Effector memory CD4-positive, alpha-beta T cell (primary cell): Measurements from ENCODE around the gene RYR3.
A peak's percentile ranks its signal among the peaks of the same experiment; 100 is the strongest.

ENCODE experiments used
- DNase-seq, 3 donors: peaks; one replicate each; pipeline ENCODE4 v3.0.0-alpha.2; 2020
- H3K27ac ChIP-seq: 2 replicates; pipeline ENCODE4 v1.7.0; 2013; ENCODE audit warnings: mild to moderate bottlenecking, low read length, moderate library complexity; ENCODE audit not compliant: insufficient read depth, poor library complexity, severe bottlenecking
- H3K27me3 ChIP-seq: replicated peaks from 2 replicates; pipeline ENCODE4 v1.7.0; 2013; ENCODE audit warnings: mild to moderate bottlenecking, low read length; ENCODE audit not compliant: insufficient read depth, control insufficient read depth, poor library complexity, severe bottlenecking
- H3K36me3 ChIP-seq: 2 replicates; pipeline ENCODE4 v1.7.0; 2013; ENCODE audit warnings: mild to moderate bottlenecking, low read length, moderate library complexity; ENCODE audit not compliant: control insufficient read depth, insufficient read depth
- H3K4me1 ChIP-seq: 2 replicates; pipeline ENCODE4 v1.7.0; 2013; ENCODE audit warnings: low read length, mild to moderate bottlenecking; ENCODE audit not compliant: control insufficient read depth, insufficient read depth, poor library complexity, severe bottlenecking
- H3K4me3 ChIP-seq: 2 replicates; pipeline ENCODE4 v1.7.0; 2013; ENCODE audit warnings: low read length, low read depth, mild to moderate bottlenecking; ENCODE audit not compliant: insufficient read depth, poor library complexity, severe bottlenecking
- H3K9me3 ChIP-seq: 2 replicates; pipeline ENCODE4 v1.7.0; 2013; ENCODE audit warnings: mild to moderate bottlenecking, low read length, moderate library complexity; ENCODE audit not compliant: control insufficient read depth

The RYR3 gene

DNA sequence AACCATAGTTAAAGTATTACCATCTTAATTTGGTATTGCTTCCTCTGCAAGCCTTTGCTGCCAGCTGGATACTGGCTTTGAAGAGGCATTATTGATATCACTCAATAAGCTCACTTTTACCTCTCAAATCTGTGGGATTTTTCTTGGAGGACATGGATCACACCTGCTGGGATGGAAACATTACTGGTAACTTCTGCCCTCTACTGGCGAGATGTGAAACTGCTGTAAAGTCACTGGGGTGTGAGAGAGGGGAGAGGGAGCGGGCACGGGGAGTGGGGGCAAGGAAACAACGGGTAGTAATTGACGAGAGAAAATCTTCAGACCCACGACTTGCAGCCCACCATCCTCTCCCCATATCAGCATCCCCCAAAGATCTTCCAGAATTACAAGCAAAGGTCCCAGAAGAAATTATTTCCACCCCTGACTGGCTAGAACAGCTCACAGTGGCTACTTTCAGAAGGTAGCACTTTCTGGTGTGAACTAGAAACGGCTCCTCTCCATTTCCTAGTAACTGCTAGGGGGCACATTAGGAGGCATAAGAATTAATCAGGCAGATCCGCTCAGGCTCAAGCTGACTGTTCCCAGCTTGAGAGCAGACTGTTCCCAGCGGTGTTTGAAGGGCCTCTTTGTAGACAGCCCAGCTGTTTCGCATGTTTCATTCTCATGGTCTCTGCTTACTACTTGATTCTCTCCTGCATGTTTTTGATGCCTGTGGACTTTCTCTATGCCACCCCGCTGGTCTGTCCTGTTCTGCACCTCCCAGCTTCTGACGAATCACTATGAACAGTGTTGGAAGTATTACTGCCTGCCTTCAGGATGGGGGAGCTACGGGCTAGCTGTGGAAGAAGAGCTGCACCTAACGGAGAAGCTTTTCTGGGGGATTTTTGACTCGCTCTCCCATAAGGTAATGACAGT, 427.2 kb downstream of the RYR3 start:
- H3K9me3 ChIP-seq = no peaks in the 10 kb centered on the region
- no peaks in the 10 kb centered on the region for H3K4me1 ChIP-seq
- H3K27ac ChIP-seq = no peak overlapping the region
- no peaks in the 10 kb centered on the region for H3K36me3 ChIP-seq
- peak in 1 of 3 donors; percentile 6 for DNase-seq
- no peaks in the 10 kb centered on the region for H3K27me3 ChIP-seq
- H3K4me3 ChIP-seq = no peak overlapping the region

DNA sequence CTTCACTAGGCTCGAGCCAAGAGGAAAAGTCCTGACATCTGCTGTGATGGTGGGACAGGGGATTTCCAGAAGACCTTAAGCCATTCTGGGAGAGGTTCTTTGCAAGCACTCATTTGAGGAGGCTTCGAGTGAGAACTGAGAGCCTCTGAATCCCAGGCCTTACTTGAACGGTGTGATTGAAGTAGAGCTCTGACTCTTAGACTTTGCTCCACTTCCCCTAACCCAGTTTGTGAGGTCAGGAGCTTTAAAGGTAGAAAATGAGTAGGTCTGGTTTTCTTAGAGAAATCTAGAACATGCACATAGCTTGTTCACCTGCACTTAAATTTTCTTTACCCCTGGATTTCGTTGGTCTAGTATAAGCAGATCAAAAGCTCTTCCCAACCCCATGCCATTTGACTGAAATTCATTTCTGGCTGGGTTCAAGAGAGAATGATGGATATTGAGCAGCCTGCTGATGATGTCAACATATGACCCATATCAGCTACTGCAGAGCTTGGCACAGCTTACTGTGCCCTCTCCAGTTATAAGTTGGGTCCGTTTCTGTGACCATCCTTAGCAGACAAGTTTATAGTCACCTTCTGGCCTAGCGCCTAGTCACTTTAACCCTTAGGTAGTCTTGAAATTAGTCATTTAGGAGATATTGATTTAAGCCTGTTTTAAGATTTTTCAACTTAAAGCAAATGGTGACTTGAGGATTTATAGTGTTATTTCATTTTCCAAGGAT, 428.3 kb downstream of the RYR3 start:
- no peak for DNase-seq
- Histone ChIP-seq H3K4me1 (no peaks in the 10 kb centered on the region), H3K36me3 (no peaks in the 10 kb centered on the region), H3K4me3 (no peak overlapping the region), H3K27me3 (no peaks in the 10 kb centered on the region), H3K27ac (no peak overlapping the region), H3K9me3 (no peaks in the 10 kb centered on the region)

DNA sequence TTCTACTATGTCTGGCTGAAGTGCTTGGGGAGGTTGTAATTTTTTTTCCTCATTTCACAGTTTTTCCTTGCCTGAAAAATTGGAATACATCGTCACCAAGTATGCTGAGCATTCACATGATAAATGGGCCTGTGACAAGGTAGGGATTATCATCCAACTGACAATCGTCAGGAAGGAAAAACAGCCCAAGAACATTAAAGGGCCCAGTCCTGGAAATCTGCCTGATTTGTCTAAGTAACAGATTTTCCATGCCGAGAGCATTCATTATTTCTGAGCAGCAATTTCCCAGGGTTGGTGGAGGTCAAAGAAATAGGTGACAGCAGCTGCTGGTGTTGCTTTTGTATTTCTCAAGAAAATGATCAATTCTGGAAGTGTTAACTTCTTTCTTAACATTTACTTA, 431.5 kb downstream of the RYR3 start:
- Histone ChIP-seq H3K9me3 (no peaks in the 10 kb centered on the region), H3K36me3 (no peaks in the 10 kb centered on the region), H3K4me1 (no peaks in the 10 kb centered on the region), H3K4me3 (no peak overlapping the region), H3K27me3 (no peaks in the 10 kb centered on the region), H3K27ac (no peak overlapping the region)
- no peak for DNase-seq

DNA sequence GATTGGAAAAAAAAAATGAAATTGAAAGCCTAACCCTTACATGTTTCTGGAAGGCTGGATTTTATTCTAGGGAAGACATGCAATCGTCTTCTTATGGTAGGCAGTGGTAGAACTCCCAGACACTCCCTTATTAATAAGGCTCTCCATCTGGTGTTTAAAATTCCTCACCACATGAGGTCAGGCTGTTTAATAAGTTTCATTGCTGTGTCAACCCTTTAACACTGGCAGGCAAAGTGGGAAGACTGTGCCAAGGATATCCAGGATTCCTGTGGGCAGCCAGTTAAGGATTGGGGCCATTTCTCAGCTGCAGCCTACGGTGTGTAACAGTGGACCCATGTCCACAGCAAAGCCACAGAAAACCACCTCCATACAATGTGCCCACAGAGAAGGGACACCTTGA, 432.0 kb downstream of the RYR3 start:
- Histone ChIP-seq H3K27ac (no peak overlapping the region), H3K9me3 (no peaks in the 10 kb centered on the region), H3K27me3 (no peaks in the 10 kb centered on the region), H3K4me3 (no peak overlapping the region), H3K36me3 (no peaks in the 10 kb centered on the region), H3K4me1 (no peaks in the 10 kb centered on the region)
- no peak for DNase-seq

DNA sequence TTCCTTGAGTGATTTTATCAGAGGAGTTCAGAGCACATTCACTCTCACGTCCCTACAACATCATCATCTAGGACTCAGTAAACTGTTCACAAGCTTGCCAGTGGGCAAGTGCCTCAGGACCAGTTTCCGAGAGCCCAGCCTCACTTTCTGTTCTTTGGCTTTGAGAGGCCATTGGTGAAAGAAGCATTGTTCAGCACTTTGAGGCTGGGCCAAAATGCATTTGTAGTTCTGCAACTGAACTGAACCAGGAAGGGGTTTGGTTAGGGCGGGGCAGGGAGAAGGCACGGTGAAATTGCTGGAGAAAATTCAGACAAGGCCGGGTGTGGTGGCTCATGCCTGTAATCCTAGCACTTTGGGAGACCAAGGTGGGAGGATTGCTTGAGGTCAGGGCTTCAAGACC, 435.4 kb downstream of the RYR3 start:
- Histone ChIP-seq H3K27me3 (no peaks in the 10 kb centered on the region), H3K4me1 (no peaks in the 10 kb centered on the region), H3K4me3 (no peak overlapping the region), H3K36me3 (no peaks in the 10 kb centered on the region), H3K9me3 (no peaks in the 10 kb centered on the region), H3K27ac (no peak overlapping the region)
- no peak for DNase-seq

DNA sequence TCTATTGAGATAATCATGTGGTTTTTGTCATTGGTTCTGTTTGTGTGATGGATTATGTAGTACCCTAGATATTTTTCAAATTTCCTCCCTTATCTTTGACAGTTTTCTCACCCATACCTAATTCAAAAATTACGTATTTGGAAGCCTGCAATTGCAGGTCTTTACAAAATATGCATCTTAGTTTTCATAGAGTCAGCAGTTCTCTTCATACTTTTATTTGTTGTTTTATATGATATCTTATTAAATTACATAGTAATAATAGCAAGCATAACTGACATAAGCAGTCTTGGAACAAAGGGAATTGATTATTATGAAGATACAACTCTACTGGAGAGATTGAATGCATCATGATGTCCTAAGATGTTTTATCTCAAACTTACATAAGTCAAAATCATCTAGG, 442.2 kb downstream of the RYR3 start:
- H3K36me3 ChIP-seq = no peaks in the 10 kb centered on the region
- no peak overlapping the region for H3K27ac ChIP-seq
- DNase-seq = no peak
- H3K4me3 ChIP-seq = no peak overlapping the region
- no peaks in the 10 kb centered on the region for H3K9me3 ChIP-seq
- H3K27me3 ChIP-seq = no peaks in the 10 kb centered on the region
- no peaks in the 10 kb centered on the region for H3K4me1 ChIP-seq

DNA sequence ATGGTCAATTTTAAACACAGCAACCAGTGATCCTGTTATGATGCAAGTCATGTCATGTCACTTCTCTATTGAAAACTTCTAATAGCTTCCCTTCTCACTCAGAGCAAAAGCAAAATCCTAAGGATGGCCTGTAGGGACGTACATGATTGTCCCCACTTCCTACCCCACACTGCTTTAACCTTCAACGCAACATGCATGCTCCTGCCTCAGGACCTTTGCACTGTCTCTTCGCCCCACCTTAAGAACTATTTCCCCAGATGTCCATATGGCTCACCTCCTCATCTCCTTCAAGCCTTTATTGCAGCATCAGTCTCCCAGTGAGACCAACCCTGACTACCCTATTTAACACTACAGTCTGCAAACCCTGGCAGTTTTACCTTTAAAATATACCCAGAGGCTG, 443.5 kb downstream of the RYR3 start:
- Histone ChIP-seq H3K27me3 (no peaks in the 10 kb centered on the region), H3K36me3 (no peaks in the 10 kb centered on the region), H3K4me1 (no peaks in the 10 kb centered on the region), H3K4me3 (no peak overlapping the region), H3K27ac (no peak overlapping the region), H3K9me3 (no peaks in the 10 kb centered on the region)
- no peak for DNase-seq

DNA sequence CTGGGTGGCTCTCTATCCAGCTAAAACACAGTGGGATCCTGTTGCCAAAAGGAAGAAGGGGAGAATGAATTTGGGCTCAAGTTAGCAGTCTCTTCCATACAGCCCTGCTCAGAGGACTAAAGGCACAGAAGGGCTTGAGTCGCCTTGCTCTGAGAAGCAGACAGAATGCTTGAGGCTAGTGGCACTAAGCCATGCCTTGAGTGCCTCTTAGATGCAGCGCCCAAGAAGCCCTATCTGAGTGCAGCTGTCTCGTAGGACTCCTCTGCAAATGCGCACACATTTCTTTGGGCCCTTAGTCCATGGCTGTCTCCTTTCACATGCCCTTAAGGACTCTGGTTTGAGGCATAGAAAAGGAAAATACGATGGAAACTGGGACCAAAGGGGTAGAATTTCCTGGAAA, 446.2 kb downstream of the RYR3 start:
- Histone ChIP-seq H3K4me1 (no peaks in the 10 kb centered on the region), H3K36me3 (no peaks in the 10 kb centered on the region), H3K9me3 (no peaks in the 10 kb centered on the region), H3K27me3 (no peaks in the 10 kb centered on the region), H3K27ac (no peak overlapping the region), H3K4me3 (no peak overlapping the region)
- no peak for DNase-seq

DNA sequence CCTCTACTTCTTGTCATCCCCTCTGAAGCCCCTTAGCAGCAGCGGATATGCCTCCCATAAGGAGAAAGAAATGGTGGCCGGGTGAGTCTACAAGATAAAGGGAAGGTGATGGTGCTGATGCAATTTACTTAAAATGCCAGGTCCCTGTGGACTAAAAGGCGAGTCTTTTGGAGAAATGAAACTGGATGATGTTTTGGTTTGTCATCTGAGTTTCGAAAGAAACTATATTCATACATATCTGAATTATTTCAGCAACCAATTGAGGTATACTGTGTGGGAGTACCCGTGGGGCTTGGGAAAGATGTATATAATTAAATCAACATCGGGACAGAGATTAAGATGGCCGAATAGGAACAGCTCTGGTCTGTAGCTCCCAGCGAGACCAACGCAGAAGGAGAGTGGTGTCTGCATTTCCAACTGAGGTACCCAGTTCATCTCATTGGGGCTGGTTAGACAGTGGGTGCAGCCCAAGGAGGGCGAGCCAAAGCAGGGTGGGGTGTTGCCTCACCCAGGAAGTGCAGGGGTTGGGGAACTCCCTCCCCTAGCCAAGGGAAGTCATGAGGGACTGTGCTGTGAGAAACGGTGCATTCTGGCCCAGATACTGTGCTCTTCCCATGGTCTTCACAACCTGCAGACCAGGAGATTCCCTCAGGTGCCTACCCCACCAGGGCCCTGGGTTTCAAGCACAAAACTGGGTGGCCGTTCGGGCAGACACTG, 446.9 kb downstream of the RYR3 start:
- no peaks in the 10 kb centered on the region for H3K36me3 ChIP-seq
- no peaks in the 10 kb centered on the region for H3K4me1 ChIP-seq
- H3K27me3 ChIP-seq = no peaks in the 10 kb centered on the region
- no peaks in the 10 kb centered on the region for H3K9me3 ChIP-seq
- no peak overlapping the region for H3K4me3 ChIP-seq
- no peak overlapping the region for H3K27ac ChIP-seq
- DNase-seq = no peak

DNA sequence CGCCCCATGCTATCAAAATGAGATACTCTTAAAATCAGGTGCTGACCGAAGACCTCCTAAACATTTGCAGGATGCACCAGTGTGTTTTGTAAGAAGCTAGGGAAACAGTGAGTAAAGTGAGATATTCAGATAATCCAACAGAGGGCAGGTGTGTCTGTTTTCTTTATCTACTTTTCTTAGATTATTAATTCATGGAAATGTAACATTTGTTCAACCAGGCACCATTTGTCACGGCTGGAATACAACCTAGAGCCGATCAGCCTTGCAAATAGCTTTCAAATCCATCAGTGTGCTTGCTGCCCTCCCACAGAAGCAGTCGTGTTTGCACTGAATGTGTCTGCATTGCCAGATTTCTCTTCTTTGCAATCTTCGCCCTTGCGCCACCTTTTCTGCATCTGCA, 455.6 kb downstream of the RYR3 start:
- H3K4me1 ChIP-seq = no peaks in the 10 kb centered on the region
- no peak for DNase-seq
- no peaks in the 10 kb centered on the region for H3K9me3 ChIP-seq
- no peaks in the 10 kb centered on the region for H3K27me3 ChIP-seq
- no peaks in the 10 kb centered on the region for H3K36me3 ChIP-seq
- no peak overlapping the region for H3K27ac ChIP-seq
- H3K4me3 ChIP-seq = no peak overlapping the region
